ENCODE measurements around the gene RXYLT1. TPM values are rescaled to one million over a fixed set of nuclear protein-coding genes. Genes with fewer than 3 reads are reported as not detected.

The RXYLT1 gene
- total RNA-seq, 1 donor from 2014 or later: 10.8 TPM

DNA sequence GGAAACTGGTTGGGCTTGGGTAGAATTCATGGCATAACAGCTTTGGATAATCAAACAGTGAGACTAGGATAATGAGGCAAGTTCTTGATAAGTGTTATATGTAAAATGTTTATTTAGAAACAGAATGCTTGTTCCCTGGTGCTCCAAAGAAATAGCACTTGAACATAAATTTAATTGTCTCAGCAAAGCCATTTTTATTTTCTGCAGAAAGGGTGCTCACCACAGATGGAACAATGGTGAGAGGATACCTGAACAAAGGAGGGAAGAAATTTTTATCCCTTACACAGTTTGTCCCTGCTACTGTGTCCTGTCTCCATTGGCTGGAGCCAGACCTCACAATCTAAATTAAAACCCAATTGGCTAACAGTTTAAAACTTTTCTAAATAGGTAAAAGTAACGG lies 9.3 kb upstream of the RXYLT1 start:
- Mint-ChIP-seq H3K36me3 (no peaks in the 10 kb centered on the region), H3K27ac (no peak overlapping the region), H3K4me3 (no peak overlapping the region), H3K4me1 (no peaks in the 10 kb centered on the region), H3K27me3 (ENCODE audit: insufficient read depth, low read depth) (no peaks in the 10 kb centered on the region), H3K9me3 (no peaks in the 10 kb centered on the region)
- no peak for TF ChIP-seq CTCF (IDR thresholded peaks at IDR 0.05)
- H3K27me3 ChIP-seq: no peaks in the 10 kb centered on the region
- H3K27ac ChIP-seq: no peak overlapping the region
- H3K4me3 ChIP-seq: no peak overlapping the region
- H3K36me3 ChIP-seq: no peaks in the 10 kb centered on the region
- H3F3A ChIP-seq (ENCODE audit: low read depth): no peaks in the 10 kb centered on the region
- no peaks in the 10 kb centered on the region for H3K79me2 ChIP-seq (ENCODE audit: low read depth)
- no peak overlapping the region for H3K9ac ChIP-seq
- no peak for DNase-seq (ENCODE audit: low spot score)
- no peak overlapping the region for H2AFZ ChIP-seq (replicated peaks)
- H3K4me2 ChIP-seq: no peak overlapping the region
- no peaks in the 10 kb centered on the region for H3K4me1 ChIP-seq
- no peaks in the 10 kb centered on the region for H4K20me1 ChIP-seq (ENCODE audit: low read depth)
- no peaks in the 10 kb centered on the region for H3K9me3 ChIP-seq (ENCODE audit: low read depth)

GRCh38 chr12:63777340-63777739 lies 2.4 kb upstream of the RXYLT1 start:
- DNase-seq (ENCODE audit: low spot score): no peak
- Histone ChIP-seq H3K79me2 (ENCODE audit: low read depth) (peaks cover 12% of the 10 kb centered on the region), H3F3A (ENCODE audit: low read depth) (peaks cover 9% of the 10 kb centered on the region), H3K4me1 (peaks cover 14% of the 10 kb centered on the region), H2AFZ (replicated peaks) (no peak overlapping the region), H3K4me2 (no peak overlapping the region), H3K4me3 (no peak overlapping the region), H4K20me1 (ENCODE audit: low read depth) (no peaks in the 10 kb centered on the region), H3K36me3 (no peaks in the 10 kb centered on the region), H3K27ac (no peak overlapping the region), H3K9ac (no peak overlapping the region), H3K27me3 (no peaks in the 10 kb centered on the region), H3K9me3 (ENCODE audit: low read depth) (no peaks in the 10 kb centered on the region)
- no peaks in the 10 kb centered on the region for H3K36me3 Mint-ChIP-seq
- TF ChIP-seq CTCF (IDR thresholded peaks at IDR 0.05) (no peak), EZH2phosphoT487 (IDR thresholded peaks at IDR 0.05) (no peak), EZH2 (IDR thresholded peaks at IDR 0.05) (no peak)
- no peak overlapping the region for H3K27ac Mint-ChIP-seq
- peaks cover 11% of the 10 kb centered on the region for H3K4me1 Mint-ChIP-seq
- peaks cover 3% of the 10 kb centered on the region for H3K27me3 Mint-ChIP-seq (ENCODE audit: insufficient read depth, low read depth)
- H3K9me3 Mint-ChIP-seq: no peaks in the 10 kb centered on the region
- H3K4me3 Mint-ChIP-seq: no peak overlapping the region

- TF ChIP-seq EZH2 (IDR thresholded peaks at IDR 0.05): no peak
- no peak for TF ChIP-seq CTCF (IDR thresholded peaks at IDR 0.05)
- no peak for TF ChIP-seq EZH2phosphoT487 (IDR thresholded peaks at IDR 0.05)
- H3K27ac Mint-ChIP-seq: no peak overlapping the region
- H3K4me1 Mint-ChIP-seq: peaks cover 14% of the 10 kb centered on the region
- Histone ChIP-seq H3K79me2 (ENCODE audit: low read depth) (peaks cover 12% of the 10 kb centered on the region), H3K27me3 (no peaks in the 10 kb centered on the region), H3F3A (ENCODE audit: low read depth) (peaks cover 9% of the 10 kb centered on the region), H3K4me2 (no peak overlapping the region), H4K20me1 (ENCODE audit: low read depth) (no peaks in the 10 kb centered on the region), H3K9ac (no peak overlapping the region), H3K27ac (no peak overlapping the region), H3K36me3 (peaks cover 3% of the 10 kb centered on the region), H3K9me3 (ENCODE audit: low read depth) (no peaks in the 10 kb centered on the region), H2AFZ (replicated peaks) (no peak overlapping the region), H3K4me3 (no peak overlapping the region), H3K4me1 (peaks cover 14% of the 10 kb centered on the region)
- peaks cover 3% of the 10 kb centered on the region for H3K27me3 Mint-ChIP-seq (ENCODE audit: insufficient read depth, low read depth)
- DNase-seq (ENCODE audit: low spot score): no peak
- H3K36me3 Mint-ChIP-seq: peaks cover 8% of the 10 kb centered on the region
- H3K4me3 Mint-ChIP-seq: no peak overlapping the region
- no peaks in the 10 kb centered on the region for H3K9me3 Mint-ChIP-seq
Observed at GRCh38 chr12:63782466-63782865, 2.8 kb downstream of the RXYLT1 start.

DNA sequence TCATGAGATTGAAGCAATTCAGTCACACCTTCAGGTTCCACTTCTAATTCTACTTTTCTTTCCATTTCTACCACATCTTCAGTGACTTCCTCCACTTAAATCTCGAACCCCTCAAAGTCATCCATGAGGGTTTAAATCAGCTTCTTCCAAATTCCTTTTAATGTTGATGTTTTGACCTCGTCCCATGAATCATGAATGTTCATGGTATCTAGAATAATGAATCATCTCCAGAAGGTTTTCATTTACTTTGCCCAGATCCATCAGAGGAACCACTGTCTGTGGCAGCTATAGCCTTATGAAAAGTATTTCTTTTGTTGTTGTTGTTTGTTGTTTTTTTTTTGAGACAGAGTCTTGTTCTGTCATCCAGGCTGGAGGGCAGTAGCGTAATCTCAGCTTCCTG lies 7.6 kb downstream of the RXYLT1 start:
- peaks cover 3% of the 10 kb centered on the region for H3K36me3 ChIP-seq
- peaks cover 3% of the 10 kb centered on the region for H3K4me1 Mint-ChIP-seq

More for the DNA sequence above, 7.6 kb downstream of the RXYLT1 start:
- no peaks in the 10 kb centered on the region for H3K9me3 Mint-ChIP-seq
- Histone ChIP-seq H3K4me3 (no peak overlapping the region), H4K20me1 (ENCODE audit: low read depth) (no peaks in the 10 kb centered on the region), H3K4me1 (peaks cover 5% of the 10 kb centered on the region), H3F3A (ENCODE audit: low read depth) (no peaks in the 10 kb centered on the region), H3K27ac (no peak overlapping the region), H3K9ac (no peak overlapping the region), H3K9me3 (ENCODE audit: low read depth) (no peaks in the 10 kb centered on the region), H3K4me2 (no peak overlapping the region), H3K79me2 (ENCODE audit: low read depth) (no peaks in the 10 kb centered on the region), H3K27me3 (no peaks in the 10 kb centered on the region), H2AFZ (replicated peaks) (no peak overlapping the region)
- no peak overlapping the region for H3K27ac Mint-ChIP-seq
- H3K36me3 Mint-ChIP-seq: peaks cover 19% of the 10 kb centered on the region
- H3K27me3 Mint-ChIP-seq (ENCODE audit: insufficient read depth, low read depth): no peaks in the 10 kb centered on the region
- no peak for TF ChIP-seq CTCF (IDR thresholded peaks at IDR 0.05)
- TF ChIP-seq EZH2phosphoT487 (IDR thresholded peaks at IDR 0.05): no peak
- no peak for TF ChIP-seq EZH2 (IDR thresholded peaks at IDR 0.05)
- DNase-seq (ENCODE audit: low spot score): no peak
- no peak overlapping the region for H3K4me3 Mint-ChIP-seq

Data from neural progenitor cell (in vitro differentiated cells).